Left forelimb (tissue), 1 donor: ENCODE data around the gene SLC22A1.
"Not testable (repeated sequence)": the region's sequence is repeated elsewhere in the genome, so short reads cannot be mapped to it uniquely, and the experiment has no call there.

Source experiments
- DNase-seq: peaks from one replicate; pipeline ENCODE4 v3.0.0-alpha.2; 2018; ENCODE audit warnings: low spot score

SLC22A1 gene

GRCh38 chr6:160093946-160094345, 27.7 kb upstream of the SLC22A1 start:
- no peak for DNase-seq

DNA sequence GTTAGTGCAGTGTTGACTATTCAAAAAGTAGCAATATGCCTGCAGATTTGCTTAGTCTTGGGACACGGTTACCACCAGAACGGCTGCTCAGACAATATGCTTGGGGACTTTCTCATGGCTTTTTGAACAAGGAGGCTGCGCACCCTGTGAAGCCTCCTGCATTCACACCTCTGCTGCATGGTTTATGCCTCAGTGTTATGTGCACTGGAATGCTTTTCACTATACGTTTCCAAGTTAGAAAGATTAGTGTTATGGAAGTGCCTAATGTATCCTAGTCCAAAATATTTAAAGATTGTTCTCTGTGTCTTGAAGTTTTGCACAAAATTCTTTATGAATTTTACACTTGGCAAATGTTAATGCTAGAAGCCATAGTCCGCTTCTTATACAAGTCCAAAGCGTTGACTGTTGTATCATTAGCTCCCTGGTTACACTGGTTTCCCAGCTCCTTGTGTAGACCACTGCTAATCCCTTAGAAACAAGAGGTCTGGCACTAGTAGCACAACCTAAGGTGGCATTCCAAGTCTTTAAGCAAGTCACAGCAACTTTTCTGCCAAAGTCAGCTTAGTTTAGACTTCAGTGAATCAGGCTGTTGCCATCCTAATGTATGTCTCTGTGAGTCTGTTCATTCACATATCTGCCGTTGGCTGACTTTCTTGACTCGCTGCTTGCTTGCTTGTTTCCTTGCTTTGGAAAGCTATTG, 26.3 kb upstream of the SLC22A1 start:
- no peak for DNase-seq

GRCh38 chr6:160101277-160102205, 20.1 kb upstream of the SLC22A1 start:
- no peak for DNase-seq

GRCh38 chr6:160102399-160102798, 19.2 kb upstream of the SLC22A1 start:
- DNase-seq = no peak

GRCh38 chr6:160102956-160103824, 18.4 kb upstream of the SLC22A1 start:
- DNase-seq = no peak

- DNase-seq = no peak
These were observed 17.9 kb upstream of the SLC22A1 start for GRCh38 chr6:160103825-160104100.

DNA sequence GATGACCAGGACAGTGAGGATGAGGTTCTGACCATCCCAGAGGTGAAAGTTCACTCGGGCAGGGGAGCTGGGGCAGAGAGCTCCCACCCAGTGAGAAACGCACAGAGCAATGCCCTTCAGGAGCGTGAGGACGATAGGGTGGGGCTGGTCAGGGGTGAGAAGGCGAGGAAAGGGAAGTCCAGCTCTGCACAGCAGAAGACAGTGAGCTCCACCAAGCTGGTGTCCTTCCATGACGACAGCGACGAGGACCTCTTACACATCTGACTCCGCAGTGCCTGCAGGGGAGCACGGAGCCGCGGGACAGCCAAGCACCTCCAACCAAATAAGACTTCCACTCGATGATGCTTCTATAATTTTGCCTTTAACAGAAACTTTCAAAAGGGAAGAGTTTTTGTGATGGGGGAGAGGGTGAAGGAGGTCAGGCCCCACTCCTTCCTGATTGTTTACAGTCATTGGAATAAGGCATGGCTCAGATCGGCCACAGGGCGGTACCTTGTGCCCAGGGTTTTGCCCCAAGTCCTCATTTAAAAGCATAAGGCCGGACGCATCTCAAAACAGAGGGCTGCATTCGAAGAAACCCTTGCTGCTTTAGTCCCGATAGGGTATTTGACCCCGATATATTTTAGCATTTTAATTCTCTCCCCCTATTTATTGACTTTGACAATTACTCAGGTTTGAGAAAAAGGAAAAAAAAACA, 16.6 kb upstream of the SLC22A1 start:
- no peak for DNase-seq

GRCh38 chr6:160106010-160106409, 15.6 kb upstream of the SLC22A1 start:
- no peak for DNase-seq

- DNase-seq = no peak
These were observed 14.9 kb upstream of the SLC22A1 start for GRCh38 chr6:160106701-160107100.

- DNase-seq = no peak
These were observed 13.5 kb upstream of the SLC22A1 start for GRCh38 chr6:160108077-160108476.

DNA sequence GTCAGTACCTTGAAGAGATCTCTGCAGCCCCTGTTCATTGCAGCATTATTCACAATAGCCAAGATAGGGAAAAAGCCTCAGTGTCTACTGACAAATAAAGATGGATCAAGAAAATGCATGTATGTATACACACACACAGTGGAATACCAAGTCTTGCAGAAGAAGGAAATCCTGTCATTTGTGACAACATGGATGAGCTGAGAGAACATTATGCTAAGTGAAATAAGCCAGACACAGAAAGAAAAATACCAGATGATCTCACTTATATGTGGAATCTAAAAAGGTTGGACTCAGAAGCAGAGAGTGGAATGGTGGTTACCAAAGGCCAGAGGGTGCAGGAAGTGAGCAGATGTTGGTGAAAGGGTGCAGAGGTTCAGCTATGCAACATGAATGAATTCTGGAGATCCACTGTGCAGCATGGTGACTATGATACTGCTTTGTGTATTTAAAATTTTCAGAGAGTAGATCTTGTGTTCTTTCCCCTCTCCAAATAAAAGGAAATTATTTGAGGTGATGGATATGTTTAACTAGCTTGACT, 11.0 kb upstream of the SLC22A1 start:
- no peak for DNase-seq

DNA sequence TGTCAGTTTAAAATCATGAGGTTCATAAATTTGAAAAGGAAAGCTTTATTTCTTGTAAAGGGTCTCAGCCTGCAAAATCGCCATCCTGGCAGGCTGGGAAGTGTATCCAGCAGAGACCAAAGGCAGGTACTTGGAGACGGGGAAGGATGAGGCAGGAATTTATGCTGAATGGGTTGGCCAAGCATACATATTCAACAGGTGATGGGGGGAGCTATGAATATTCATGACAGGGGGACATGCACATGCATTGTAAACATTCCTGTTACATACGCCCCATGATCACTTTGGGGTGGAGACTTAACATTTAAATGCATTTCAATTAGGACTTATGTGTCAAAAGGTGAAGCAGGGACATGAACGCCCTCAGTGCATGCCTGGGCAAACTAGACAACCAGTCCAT, 9.8 kb upstream of the SLC22A1 start:
- no peak for DNase-seq

DNA sequence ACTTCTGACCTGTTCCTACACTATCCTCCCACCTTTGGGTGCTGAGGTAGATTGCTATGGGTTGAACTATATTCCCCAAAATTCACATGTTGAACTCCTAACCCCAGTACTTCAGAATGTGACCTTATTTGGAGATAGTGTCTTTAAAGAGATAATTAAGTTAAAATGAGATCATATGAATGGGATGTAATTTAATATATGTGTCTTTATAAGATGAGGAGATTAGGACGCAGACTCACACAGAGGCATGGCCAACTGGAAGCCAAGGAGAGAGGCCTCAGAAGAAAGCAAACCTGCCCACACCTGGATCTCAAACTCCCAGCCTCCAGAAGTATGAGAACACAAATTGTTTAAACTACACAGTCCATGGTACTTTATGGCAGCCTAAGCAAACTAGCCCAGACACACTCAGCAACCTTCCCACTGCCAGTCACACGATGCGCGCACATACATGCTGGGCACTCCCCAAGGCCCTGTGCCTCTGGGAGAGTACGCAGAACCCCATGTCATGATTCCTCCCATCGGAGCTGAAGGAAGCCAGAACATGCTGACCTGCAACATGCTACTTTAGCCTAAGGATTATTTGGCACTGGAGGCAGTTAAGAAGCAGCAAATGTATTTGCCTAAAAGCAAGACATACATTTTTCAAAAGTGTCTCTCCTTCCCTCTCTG, 8.9 kb upstream of the SLC22A1 start:
- DNase-seq = no peak

GRCh38 chr6:160114536-160114935, 7.1 kb upstream of the SLC22A1 start:
- not testable (repeated sequence) for DNase-seq

DNA sequence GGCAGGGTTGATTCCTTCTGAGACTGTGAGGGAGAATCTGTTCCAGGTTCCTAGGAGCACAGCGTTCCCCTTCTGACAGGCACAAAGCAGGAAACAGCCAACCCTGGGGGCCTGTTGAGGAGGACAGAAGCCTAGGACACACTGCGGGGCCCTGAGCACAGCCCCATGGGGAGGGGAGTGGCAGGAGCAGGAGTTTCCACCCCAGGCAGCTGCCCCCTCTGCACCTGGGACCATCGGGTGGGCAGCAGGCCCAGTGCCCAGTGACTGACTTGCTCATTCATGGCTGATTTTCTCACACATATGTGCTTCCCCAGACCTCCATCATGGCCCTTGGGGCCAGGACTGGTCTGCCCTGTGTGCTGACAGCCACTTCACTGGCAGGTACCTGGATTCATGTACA, 6.2 kb upstream of the SLC22A1 start:
- no peak for DNase-seq

- DNase-seq = no peak
These were observed 5.2 kb upstream of the SLC22A1 start for GRCh38 chr6:160116411-160116810.

GRCh38 chr6:160117137-160117536, 4.5 kb upstream of the SLC22A1 start:
- no peak for DNase-seq

- no peak for DNase-seq
These were observed 2.9 kb upstream of the SLC22A1 start for GRCh38 chr6:160118620-160119229.

DNA sequence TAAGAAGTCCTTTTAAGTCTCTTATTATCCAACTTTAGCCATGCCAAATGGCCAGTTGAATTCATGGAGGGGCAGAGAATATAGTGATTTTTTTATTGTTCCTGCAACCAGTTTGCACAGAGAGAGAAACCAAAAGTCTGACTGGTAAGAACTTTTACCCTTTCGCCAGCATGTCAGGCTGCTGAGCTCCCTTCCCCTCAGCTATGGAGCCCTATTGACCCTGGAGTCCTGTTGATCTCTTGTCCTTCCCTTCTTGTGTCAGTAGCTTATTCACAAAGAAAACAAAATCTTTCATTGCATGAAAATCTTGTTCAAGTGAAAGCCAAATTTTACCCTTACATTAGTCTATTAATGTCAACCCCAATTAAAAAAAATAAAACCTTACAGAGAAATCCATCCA, 1.5 kb upstream of the SLC22A1 start:
- no peak for DNase-seq

DNA sequence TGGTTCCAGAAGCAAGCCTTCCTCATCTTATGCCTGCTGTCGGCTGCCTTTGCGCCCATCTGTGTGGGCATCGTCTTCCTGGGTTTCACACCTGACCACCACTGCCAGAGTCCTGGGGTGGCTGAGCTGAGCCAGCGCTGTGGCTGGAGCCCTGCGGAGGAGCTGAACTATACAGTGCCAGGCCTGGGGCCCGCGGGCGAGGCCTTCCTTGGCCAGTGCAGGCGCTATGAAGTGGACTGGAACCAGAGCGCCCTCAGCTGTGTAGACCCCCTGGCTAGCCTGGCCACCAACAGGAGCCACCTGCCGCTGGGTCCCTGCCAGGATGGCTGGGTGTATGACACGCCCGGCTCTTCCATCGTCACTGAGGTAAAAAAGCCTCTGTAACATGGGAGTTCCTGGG, 366 bp downstream of the SLC22A1 start:
- no peak for DNase-seq

GRCh38 chr6:160122744-160123143, 1.1 kb downstream of the SLC22A1 start:
- no peak for DNase-seq
